Lower lobe of right lung (tissue), 2 donors: Measurements from ENCODE around the gene STXBP5L. TPM values are rescaled to one million over a fixed set of nuclear protein-coding genes. Genes with fewer than 3 reads are reported as not detected.
A peak's percentile ranks its signal among the peaks of the same experiment; 100 is the strongest.
"Not testable (repeated sequence)": the region's sequence is repeated elsewhere in the genome, so short reads cannot be mapped to it uniquely, and the experiment has no call there.

Source experiments
- ATAC-seq, 2 donors: fragments of 200-7000 bp; cut with Tn5 transposase; one replicate each; pipeline ENCODE4 v1.9.1; 2020 to 2022; ENCODE audit warnings: mild to moderate bottlenecking in 2 of 2, moderate library complexity in 2 of 2
- DNase-seq: peaks from one replicate; pipeline ENCODE4 v3.0.0-alpha.2; 2020
- H3K27ac ChIP-seq: fragments of 200-600 bp; one replicate; pipeline ENCODE4 v1.8.0; 2022
- H3K27me3 ChIP-seq: fragments of 200-600 bp; one replicate; pipeline ENCODE4 v1.8.0; 2022; ENCODE audit warnings: low read depth
- H3K36me3 ChIP-seq: fragments of 200-600 bp; one replicate; pipeline ENCODE4 v1.8.0; 2022; ENCODE audit warnings: mild to moderate bottlenecking
- H3K4me1 ChIP-seq: fragments of 200-600 bp; one replicate; pipeline ENCODE4 v1.8.0; 2022
- H3K4me3 ChIP-seq: fragments of 200-600 bp; one replicate; pipeline ENCODE4 v1.8.0; 2022; ENCODE audit warnings: mild to moderate bottlenecking
- H3K9me3 ChIP-seq: fragments of 200-600 bp; one replicate; pipeline ENCODE4 v1.8.0; 2022
- intact Hi-C: fragments of 100-400 bp; cut with DNase I; formaldehyde crosslinking; loops from one replicate; pipeline ENCODE4 v1.11.0; 2022
- total RNA-seq: library from RNA; stranded (reverse); fragmentation: NEBNext Ultra II Directional; extraction: Animal tissue kit (Norgen Biotek cat#: 25700); gene quantifications from one replicate; pipeline ENCODE4 v1.2.1, GENCODE V29; 2021
- TF ChIP-seq, protein P1 (sequence below): fragments of 200-600 bp; IDR thresholded peaks from one replicate; pipeline ENCODE4 v1.8.0; 2022; ENCODE audit warnings: antibody characterized with exemption, mild to moderate bottlenecking
- donor health status: DM: no; HTN: yes; CAD: no; lungs with severe emphysema.

The STXBP5L gene
- total RNA-seq, 1 donor from 2014 or later, result not detected

GRCh38 chr3:120879411-120879810 lies 28.6 kb upstream of the STXBP5L start:
- Histone ChIP-seq H3K4me1 (no peaks in the 10 kb centered on the region), H3K27me3 (no peaks in the 10 kb centered on the region), H3K9me3 (no peaks in the 10 kb centered on the region), H3K27ac (no peak overlapping the region), H3K4me3 (no peak overlapping the region), H3K36me3 (no peaks in the 10 kb centered on the region)
- DNase-seq (no peak), ATAC-seq (no peak)
- TF ChIP-seq, protein P1, sequence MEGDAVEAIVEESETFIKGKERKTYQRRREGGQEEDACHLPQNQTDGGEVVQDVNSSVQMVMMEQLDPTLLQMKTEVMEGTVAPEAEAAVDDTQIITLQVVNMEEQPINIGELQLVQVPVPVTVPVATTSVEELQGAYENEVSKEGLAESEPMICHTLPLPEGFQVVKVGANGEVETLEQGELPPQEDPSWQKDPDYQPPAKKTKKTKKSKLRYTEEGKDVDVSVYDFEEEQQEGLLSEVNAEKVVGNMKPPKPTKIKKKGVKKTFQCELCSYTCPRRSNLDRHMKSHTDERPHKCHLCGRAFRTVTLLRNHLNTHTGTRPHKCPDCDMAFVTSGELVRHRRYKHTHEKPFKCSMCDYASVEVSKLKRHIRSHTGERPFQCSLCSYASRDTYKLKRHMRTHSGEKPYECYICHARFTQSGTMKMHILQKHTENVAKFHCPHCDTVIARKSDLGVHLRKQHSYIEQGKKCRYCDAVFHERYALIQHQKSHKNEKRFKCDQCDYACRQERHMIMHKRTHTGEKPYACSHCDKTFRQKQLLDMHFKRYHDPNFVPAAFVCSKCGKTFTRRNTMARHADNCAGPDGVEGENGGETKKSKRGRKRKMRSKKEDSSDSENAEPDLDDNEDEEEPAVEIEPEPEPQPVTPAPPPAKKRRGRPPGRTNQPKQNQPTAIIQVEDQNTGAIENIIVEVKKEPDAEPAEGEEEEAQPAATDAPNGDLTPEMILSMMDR, result no peak
- intact Hi-C loops, result no loop called here

- Histone ChIP-seq H3K4me3 (no peak overlapping the region), H3K4me1 (no peaks in the 10 kb centered on the region), H3K27ac (no peak overlapping the region), H3K36me3 (no peaks in the 10 kb centered on the region), H3K9me3 (no peaks in the 10 kb centered on the region), H3K27me3 (no peaks in the 10 kb centered on the region)
- ATAC-seq (no peak), DNase-seq (no peak)
- TF ChIP-seq, protein P1, result no peak
- intact Hi-C loops, result no loop called here
These were observed 15.1 kb upstream of the STXBP5L start for GRCh38 chr3:120892921-120893320.

DNA sequence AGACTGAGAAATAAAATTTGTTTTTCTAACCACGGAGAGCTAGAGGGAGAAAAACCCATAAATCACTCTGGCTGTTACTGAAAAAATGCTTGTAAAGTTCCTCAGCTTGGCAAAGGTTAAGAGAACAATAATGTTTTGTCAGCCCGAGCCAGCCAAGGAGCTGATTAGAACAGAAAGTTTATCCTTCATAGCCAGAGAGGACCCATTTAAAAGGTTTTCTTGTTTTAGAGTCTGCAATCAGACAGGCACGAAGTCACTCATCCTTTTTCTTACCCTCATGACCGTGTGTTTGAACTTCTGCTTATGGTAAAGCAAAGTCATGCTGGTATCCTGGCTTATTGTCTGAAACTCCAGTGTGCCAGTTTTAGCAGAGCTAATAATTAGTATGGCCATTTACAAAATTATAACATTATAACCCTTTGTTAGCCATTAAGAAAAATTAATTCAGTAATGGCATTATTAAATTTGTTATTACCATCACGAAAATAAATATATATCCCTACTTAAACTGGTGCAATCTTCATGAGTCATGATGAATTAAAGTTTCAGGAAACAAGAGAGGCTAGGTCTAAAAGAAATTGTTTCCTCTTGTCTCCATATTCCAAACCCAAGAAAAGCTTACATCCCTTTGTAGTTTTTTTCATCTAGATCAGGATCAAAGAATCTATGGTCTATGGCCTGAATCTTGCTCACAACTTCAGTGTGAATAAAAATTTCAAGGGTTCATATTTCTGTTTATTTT lies 13.5 kb upstream of the STXBP5L start:
- intact Hi-C loops, result no loop called here
- TF ChIP-seq, protein P1, result no peak
- H3K27me3 ChIP-seq, result no peaks in the 10 kb centered on the region
- no peak for DNase-seq
- H3K4me3 ChIP-seq, result no peak overlapping the region
- no peaks in the 10 kb centered on the region for H3K36me3 ChIP-seq
- H3K4me1 ChIP-seq, result no peaks in the 10 kb centered on the region
- H3K27ac ChIP-seq, result no peak overlapping the region
- ATAC-seq, result no peak
- no peaks in the 10 kb centered on the region for H3K9me3 ChIP-seq

DNA sequence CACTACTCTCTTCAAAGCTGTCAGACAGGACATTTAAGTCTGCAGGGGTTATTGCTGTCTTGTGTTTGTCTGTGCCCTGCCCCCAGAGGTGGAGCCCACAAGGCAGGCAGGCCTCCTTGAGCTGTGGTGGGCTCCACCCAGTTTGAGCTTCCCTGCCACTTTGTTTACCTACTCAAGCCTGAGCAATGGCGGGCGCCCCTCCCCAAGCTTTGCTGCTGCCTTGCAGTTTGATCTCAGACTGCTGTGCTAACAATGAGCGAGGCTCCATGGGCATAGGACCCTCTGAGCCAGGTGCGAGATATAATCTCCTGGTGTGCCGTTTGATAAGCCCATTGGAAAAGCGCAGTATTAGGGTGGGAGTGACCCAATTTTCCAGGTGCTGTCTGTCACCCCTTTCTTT lies 6.3 kb upstream of the STXBP5L start:
- H3K4me3 ChIP-seq, H3K36me3 ChIP-seq, H3K9me3 ChIP-seq, DNase-seq, intact Hi-C loops, H3K27ac ChIP-seq, H3K4me1 ChIP-seq, ATAC-seq, H3K27me3 ChIP-seq: not testable (repeated sequence)

DNA sequence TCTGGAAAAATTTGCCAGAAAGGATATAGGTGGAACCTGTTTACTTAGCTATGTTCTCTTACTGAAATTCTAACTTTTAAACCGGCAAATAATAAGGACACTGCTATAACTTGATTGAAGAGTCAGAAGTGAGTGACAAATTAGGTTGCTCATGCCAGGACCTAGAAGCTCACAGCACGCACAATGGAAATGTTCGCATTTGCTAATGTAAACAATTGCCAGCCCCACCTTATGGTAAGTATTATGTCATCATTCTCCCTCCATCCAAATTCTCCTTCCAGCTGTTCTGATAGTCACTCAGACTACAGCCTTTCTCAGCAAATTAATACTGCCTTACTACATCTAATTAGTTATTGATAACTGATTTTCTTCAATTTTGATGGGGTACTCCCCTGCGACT lies 4.8 kb upstream of the STXBP5L start:
- Histone ChIP-seq H3K4me1 (peaks cover 4% of the 10 kb centered on the region), H3K4me3 (no peak overlapping the region), H3K27me3 (peaks cover 8% of the 10 kb centered on the region), H3K27ac (no peak overlapping the region), H3K9me3 (no peaks in the 10 kb centered on the region), H3K36me3 (no peaks in the 10 kb centered on the region)
- intact Hi-C loops, result no loop called here
- no peak for ATAC-seq
- TF ChIP-seq, protein P1, result no peak
- DNase-seq, result no peak

DNA sequence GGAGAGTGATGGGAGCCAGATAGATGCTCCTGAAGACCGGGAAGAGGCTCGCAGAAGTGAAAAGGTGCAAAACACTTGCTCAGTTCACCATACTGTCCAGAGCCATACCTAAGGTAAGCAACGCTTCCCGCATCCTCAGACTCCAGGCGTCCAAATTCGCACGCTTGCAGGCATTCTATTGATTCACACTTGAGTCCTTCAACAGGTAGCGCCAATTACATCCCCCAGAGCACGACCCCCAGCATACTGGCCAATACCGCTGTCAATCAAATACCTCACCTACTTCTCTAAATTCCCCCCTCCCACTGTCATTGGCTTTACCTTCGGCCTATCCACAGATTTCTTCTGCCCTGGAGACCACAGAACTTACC lies 361 bp upstream of the STXBP5L start:
- ATAC-seq, result peak in 1 of 2 donors; percentile 21
- H3K27ac ChIP-seq, result no peak overlapping the region
- H3K36me3 ChIP-seq, result no peaks in the 10 kb centered on the region
- H3K4me3 ChIP-seq, result peak overlapping the region; percentile 43
- H3K4me1 ChIP-seq, result peaks cover 16% of the 10 kb centered on the region
- no peak for DNase-seq
- intact Hi-C loops, result no loop called here
- TF ChIP-seq, protein P1, result no peak
- no peaks in the 10 kb centered on the region for H3K9me3 ChIP-seq
- H3K27me3 ChIP-seq, result peaks cover 53% of the 10 kb centered on the region
